ENCODE results near the gene MSMB.
A peak's percentile ranks its signal among the peaks of the same experiment; 100 is the strongest.

MSMB gene

DNA sequence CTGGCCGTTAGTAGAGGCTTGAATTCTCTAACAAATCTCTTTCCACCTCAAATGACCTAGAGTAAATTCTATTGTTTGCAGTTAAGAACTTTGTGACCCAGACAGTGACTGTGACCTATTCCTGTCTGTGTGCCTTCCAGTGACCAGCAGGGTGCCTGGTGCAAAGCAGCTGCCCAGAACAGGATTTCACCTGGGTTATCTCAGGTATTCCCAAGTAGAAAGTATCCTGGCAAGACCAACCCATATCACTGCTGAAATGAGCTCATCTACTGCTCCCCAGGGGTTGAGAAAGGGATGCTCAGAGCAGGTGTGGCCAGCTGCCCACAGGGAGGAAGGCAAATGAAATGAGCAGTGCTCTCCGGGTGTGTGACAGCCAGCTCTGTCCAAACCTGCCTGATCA lies 2.1 kb upstream of the MSMB start:
- no peak overlapping the region for H3K23ac ChIP-seq (ENCODE audit: low read length)
- no peak overlapping the region for H2AK5ac ChIP-seq (ENCODE audit: low read length)
- H3K36me3 ChIP-seq (ENCODE audit: control insufficient read depth in 1 of 2, insufficient read depth in 2 of 2, low read length in 2 of 2), result no peaks in the 10 kb centered on the region
- no peak overlapping the region for H3K4ac ChIP-seq (ENCODE audit: low read depth, low read length)
- H2AFZ ChIP-seq (ENCODE audit: insufficient read depth, low read length, poor library complexity), result no peak overlapping the region
- peaks cover 1% of the 10 kb centered on the region for H3K79me2 ChIP-seq (ENCODE audit: control insufficient read depth, insufficient read depth, low read length, poor library complexity)
- H2BK120ac ChIP-seq (ENCODE audit: insufficient read depth, low read length, poor library complexity), result no peak overlapping the region
- H4K91ac ChIP-seq (ENCODE audit: low read depth, low read length), result no peak overlapping the region
- H3K18ac ChIP-seq (ENCODE audit: low read length), result no peak overlapping the region
- H2BK12ac ChIP-seq (ENCODE audit: low read length), result no peak overlapping the region
- no peak overlapping the region for H4K8ac ChIP-seq (ENCODE audit: low read depth, low read length)
- peaks cover 6 to 8% of the 10 kb centered on the region in 2 experiments for H3K4me1 ChIP-seq (ENCODE audit: control insufficient read depth in 1 of 2, insufficient read depth in 2 of 2, low read length in 2 of 2)
- H3K79me1 ChIP-seq (ENCODE audit: low read length), result peaks cover 8% of the 10 kb centered on the region
- no peaks in the 10 kb centered on the region for H3K27me3 ChIP-seq (ENCODE audit: insufficient read depth, low read length)
- H3K14ac ChIP-seq (ENCODE audit: low read length), result no peak overlapping the region
- H3K4me3 ChIP-seq (ENCODE audit: low read depth, low read length), result no peak overlapping the region
- no peak overlapping the region for H3K9ac ChIP-seq (ENCODE audit: low read length)
- H3K27ac ChIP-seq (ENCODE audit: low read depth, low read length), result no peak overlapping the region
- peak; percentile 85 to 87 for DNase-seq
- H3K9me3 ChIP-seq (ENCODE audit: insufficient read depth, low read depth, low read length), result no peaks in the 10 kb centered on the region
- WGBS (ENCODE audit: extremely low coverage, insufficient coverage, insufficient read length), result no CpG with 5 or more reads among the region's 2 CpGs
- no peak overlapping the region for H4K12ac ChIP-seq (ENCODE audit: low read depth, low read length)
- no peak overlapping the region for H3K4me2 ChIP-seq (ENCODE audit: low read length)
- no peak overlapping the region for H2BK5ac ChIP-seq (ENCODE audit: low read depth, low read length, poor library complexity)

DNA sequence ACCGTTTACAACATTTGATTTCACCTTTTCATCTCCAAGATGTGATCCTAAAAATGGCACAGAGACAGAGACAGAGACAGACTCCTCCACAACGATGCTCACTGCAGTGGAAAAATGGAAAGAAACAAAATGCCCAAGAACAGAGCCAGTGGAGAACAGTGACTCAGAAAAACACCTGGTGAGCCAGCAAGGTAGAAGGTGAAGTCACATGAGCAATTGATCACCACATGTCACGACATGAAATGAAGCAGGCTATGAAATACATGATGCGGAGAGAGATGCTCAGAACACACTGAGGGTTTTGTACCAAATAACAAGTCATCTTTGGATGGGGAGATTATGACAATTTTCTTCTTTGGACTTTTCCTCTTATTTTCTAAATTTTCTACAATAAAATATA lies 3.5 kb downstream of the MSMB start:
- Histone ChIP-seq H3K14ac (ENCODE audit: low read length) (no peak overlapping the region), H3K4ac (ENCODE audit: low read depth, low read length) (no peak overlapping the region), H3K27ac (ENCODE audit: low read depth, low read length) (no peak overlapping the region), H3K9me3 (ENCODE audit: insufficient read depth, low read depth, low read length) (no peaks in the 10 kb centered on the region), H3K4me1 (ENCODE audit: control insufficient read depth in 1 of 2, insufficient read depth in 2 of 2, low read length in 2 of 2) (no peaks in the 10 kb centered on the region), H3K4me3 (ENCODE audit: low read depth, low read length) (no peak overlapping the region), H2AK5ac (ENCODE audit: low read length) (no peak overlapping the region), H3K79me1 (ENCODE audit: low read length) (no peaks in the 10 kb centered on the region), H3K9ac (ENCODE audit: low read length) (no peak overlapping the region), H4K12ac (ENCODE audit: low read depth, low read length) (no peak overlapping the region), H3K27me3 (ENCODE audit: insufficient read depth, low read length) (no peaks in the 10 kb centered on the region), H3K79me2 (ENCODE audit: control insufficient read depth, insufficient read depth, low read length, poor library complexity) (no peaks in the 10 kb centered on the region), H4K91ac (ENCODE audit: low read depth, low read length) (no peak overlapping the region), H4K8ac (ENCODE audit: low read depth, low read length) (no peak overlapping the region), H3K23ac (ENCODE audit: low read length) (no peak overlapping the region), H2BK12ac (ENCODE audit: low read length) (no peak overlapping the region), H2BK120ac (ENCODE audit: insufficient read depth, low read length, poor library complexity) (no peak overlapping the region), H3K18ac (ENCODE audit: low read length) (no peak overlapping the region), H3K36me3 (ENCODE audit: control insufficient read depth in 1 of 2, insufficient read depth in 2 of 2, low read length in 2 of 2) (no peaks in the 10 kb centered on the region), H2AFZ (ENCODE audit: insufficient read depth, low read length, poor library complexity) (no peak overlapping the region), H2BK5ac (ENCODE audit: low read depth, low read length, poor library complexity) (no peak overlapping the region), H3K4me2 (ENCODE audit: low read length) (no peak overlapping the region)
- peak in 1 of 2 donors; percentile 49 for DNase-seq
- WGBS (ENCODE audit: extremely low coverage, insufficient coverage, insufficient read length), result no CpG with 5 or more reads among the region's 4 CpGs

DNA sequence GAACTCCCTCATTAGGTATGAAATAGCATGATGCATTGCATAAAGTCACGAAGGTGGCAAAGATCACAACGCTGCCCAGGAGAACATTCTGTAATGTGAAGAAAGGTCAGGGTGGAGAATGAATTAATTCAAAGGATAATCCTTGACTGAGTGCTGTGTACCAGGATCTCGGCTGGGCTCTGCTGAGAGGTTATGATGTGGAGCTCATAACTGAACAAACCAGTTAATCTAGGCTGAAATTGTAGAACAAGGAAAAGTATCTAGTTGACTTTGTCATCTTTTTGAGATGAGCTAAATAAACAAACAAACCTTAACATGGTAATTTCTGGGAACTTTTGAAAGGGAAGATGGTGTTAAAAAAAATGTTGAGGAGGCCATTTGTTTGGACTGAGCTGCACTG lies 6.1 kb downstream of the MSMB start:
- Histone ChIP-seq H3K9ac (ENCODE audit: low read length) (no peak overlapping the region), H3K14ac (ENCODE audit: low read length) (no peak overlapping the region), H3K79me2 (ENCODE audit: control insufficient read depth, insufficient read depth, low read length, poor library complexity) (no peaks in the 10 kb centered on the region), H3K4me2 (ENCODE audit: low read length) (no peak overlapping the region), H3K4ac (ENCODE audit: low read depth, low read length) (no peak overlapping the region), H2BK5ac (ENCODE audit: low read depth, low read length, poor library complexity) (no peak overlapping the region), H2AFZ (ENCODE audit: insufficient read depth, low read length, poor library complexity) (no peak overlapping the region), H3K27ac (ENCODE audit: low read depth, low read length) (no peak overlapping the region), H3K79me1 (ENCODE audit: low read length) (peaks cover 2% of the 10 kb centered on the region), H3K4me1 (ENCODE audit: control insufficient read depth in 1 of 2, insufficient read depth in 2 of 2, low read length in 2 of 2) (no peaks in the 10 kb centered on the region), H3K23ac (ENCODE audit: low read length) (no peak overlapping the region), H3K36me3 (ENCODE audit: control insufficient read depth in 1 of 2, insufficient read depth in 2 of 2, low read length in 2 of 2) (no peaks in the 10 kb centered on the region), H4K12ac (ENCODE audit: low read depth, low read length) (no peak overlapping the region), H3K9me3 (ENCODE audit: insufficient read depth, low read depth, low read length) (no peaks in the 10 kb centered on the region), H2AK5ac (ENCODE audit: low read length) (no peak overlapping the region), H4K91ac (ENCODE audit: low read depth, low read length) (no peak overlapping the region), H3K18ac (ENCODE audit: low read length) (no peak overlapping the region), H3K27me3 (ENCODE audit: insufficient read depth, low read length) (no peaks in the 10 kb centered on the region), H2BK12ac (ENCODE audit: low read length) (no peak overlapping the region), H2BK120ac (ENCODE audit: insufficient read depth, low read length, poor library complexity) (no peak overlapping the region), H4K8ac (ENCODE audit: low read depth, low read length) (no peak overlapping the region), H3K4me3 (ENCODE audit: low read depth, low read length) (no peak overlapping the region)
- DNase-seq, result peak in 1 of 2 donors; percentile 68
- no CpG with 5 or more reads among the region's 3 CpGs for WGBS (ENCODE audit: extremely low coverage, insufficient coverage, insufficient read length)

DNA sequence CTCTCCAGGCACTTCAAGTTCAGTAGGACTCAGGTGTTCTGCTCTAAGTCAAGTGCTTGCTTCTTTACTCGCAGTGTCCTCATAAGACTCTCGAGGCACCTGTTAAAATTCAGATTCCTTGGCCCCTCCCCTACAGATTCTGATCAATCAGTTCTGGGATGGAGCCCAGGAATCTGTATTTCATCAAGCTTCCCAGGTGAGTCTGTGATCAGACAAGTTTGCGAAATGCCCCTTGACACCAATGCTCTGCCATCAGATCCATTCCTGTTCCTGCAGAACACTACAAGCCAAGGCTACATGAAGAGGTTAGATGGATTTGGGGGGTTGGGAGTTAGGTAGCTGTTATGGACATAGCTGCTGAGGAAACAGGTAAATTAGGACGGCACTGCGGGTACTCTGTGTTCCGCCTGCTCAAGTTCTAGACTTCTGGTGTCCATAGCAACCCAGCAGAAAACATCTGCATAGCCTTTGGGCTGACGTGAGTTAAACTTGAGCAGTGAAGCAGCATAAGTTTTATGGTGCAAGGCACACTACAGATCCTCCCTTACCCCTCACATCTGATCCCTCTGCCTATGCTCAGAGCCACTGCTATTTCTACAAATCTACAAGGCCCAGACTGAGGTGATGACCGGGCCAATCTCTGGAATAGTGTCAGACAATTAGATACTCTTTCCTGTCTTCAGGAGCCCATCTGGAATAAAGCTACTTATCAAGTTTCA lies 8.8 kb downstream of the MSMB start:
- no peak overlapping the region for H3K4me3 ChIP-seq (ENCODE audit: low read depth, low read length)
- no peak overlapping the region for H4K8ac ChIP-seq (ENCODE audit: low read depth, low read length)
- no peak overlapping the region for H2BK12ac ChIP-seq (ENCODE audit: low read length)
- H3K4me1 ChIP-seq (ENCODE audit: control insufficient read depth in 1 of 2, insufficient read depth in 2 of 2, low read length in 2 of 2), result peaks cover 5 to 6% of the 10 kb centered on the region in 2 experiments
- H3K18ac ChIP-seq (ENCODE audit: low read length), result no peak overlapping the region
- no peaks in the 10 kb centered on the region for H3K9me3 ChIP-seq (ENCODE audit: insufficient read depth, low read depth, low read length)
- H3K79me1 ChIP-seq (ENCODE audit: low read length), result peaks cover 4% of the 10 kb centered on the region
- no peak overlapping the region for H3K4ac ChIP-seq (ENCODE audit: low read depth, low read length)
- no CpG with 5 or more reads among the region's 8 CpGs for WGBS (ENCODE audit: extremely low coverage, insufficient coverage, insufficient read length)
- H3K23ac ChIP-seq (ENCODE audit: low read length), result no peak overlapping the region
- no peaks in the 10 kb centered on the region for H3K79me2 ChIP-seq (ENCODE audit: control insufficient read depth, insufficient read depth, low read length, poor library complexity)
- no peak overlapping the region for H3K9ac ChIP-seq (ENCODE audit: low read length)
- H4K12ac ChIP-seq (ENCODE audit: low read depth, low read length), result no peak overlapping the region
- H3K27ac ChIP-seq (ENCODE audit: low read depth, low read length), result no peak overlapping the region
- no peak overlapping the region for H3K4me2 ChIP-seq (ENCODE audit: low read length)
- no peak overlapping the region for H2AFZ ChIP-seq (ENCODE audit: insufficient read depth, low read length, poor library complexity)
- H3K27me3 ChIP-seq (ENCODE audit: insufficient read depth, low read length), result no peaks in the 10 kb centered on the region
- no peaks in the 10 kb centered on the region for H3K36me3 ChIP-seq (ENCODE audit: control insufficient read depth in 1 of 2, insufficient read depth in 2 of 2, low read length in 2 of 2)
- no peak overlapping the region for H2BK5ac ChIP-seq (ENCODE audit: low read depth, low read length, poor library complexity)
- no peak overlapping the region for H3K14ac ChIP-seq (ENCODE audit: low read length)
- H4K91ac ChIP-seq (ENCODE audit: low read depth, low read length), result no peak overlapping the region
- no peak overlapping the region for H2AK5ac ChIP-seq (ENCODE audit: low read length)
- H2BK120ac ChIP-seq (ENCODE audit: insufficient read depth, low read length, poor library complexity), result no peak overlapping the region
- DNase-seq, result peak in 1 of 2 donors; percentile 46

All from trophoblast cell (in vitro differentiated cells and primary cell).